Gastroesophageal sphincter (tissue), 3 donors: ENCODE results near the gene ALG3.

Source experiments
- CTCF ChIP-seq, 4 experiments: fragments of 200-600 bp in 2 of 4; fragments of 450-650 bp in 2 of 4; sonication (generic) in 1 of 4; IDR thresholded peaks; one replicate each; pipeline ENCODE4 v1.5.1; 2017 to 2019; ENCODE audit warnings: antibody characterized with exemption in 4 of 4, mild to moderate bottlenecking in 2 of 4, moderate library complexity in 2 of 4
- EP300 ChIP-seq: sonication (generic); formaldehyde crosslinking; IDR thresholded peaks from one replicate; pipeline ENCODE4 v1.6.1; 2017; ENCODE audit warnings: antibody characterized with exemption, mild to moderate bottlenecking

- TF ChIP-seq CTCF (IDR thresholded peaks at IDR 0.05) (no peak), EP300 (no peak)
Measured at GRCh38 chr3:184257083-184257915, 8.5 kb upstream of the ALG3 start.
